MCF 10A (cell line): ENCODE data around the gene ZNF182. TPM values are rescaled to one million over a fixed set of nuclear protein-coding genes. Genes with fewer than 3 reads are reported as not detected.
A peak's percentile ranks its signal among the peaks of the same experiment; 100 is the strongest.
"Not testable (repeated sequence)": the region's sequence is repeated elsewhere in the genome, so short reads cannot be mapped to it uniquely, and the experiment has no call there.

Experiments used
- BruUV-seq: library from RNA; stranded (reverse); fragments of 400-500 nt; replicated peaks from 2 replicates; lab custom pipeline; 2021; lab: Mats Ljungman, UMichigan
- CTCF ChIA-PET: fragments of 300-600 bp; sonication (Branson Sonifier 250); formaldehyde crosslinking; extraction: SDS; loops from one replicate; lab custom pipeline; 2021; ENCODE audit warnings: antibody characterized with exemption, inconsistent platforms; lab: Yijun Ruan, JAX
- POLR2A ChIA-PET: fragments of 300-600, 350-650 bp; sonication (Branson Sonifier 250); formaldehyde crosslinking; extraction: SDS; loops from one replicate; lab custom pipeline; 2020; ENCODE audit warnings: antibody characterized with exemption, inconsistent platforms; lab: Yijun Ruan, JAX
- DNase-seq: peaks from one replicate; pipeline ENCODE4 v3.0.0-alpha.2; 2018; ENCODE audit not compliant: unreplicated experiment
- H3K27ac Mint-ChIP-seq: one replicate; pipeline ENCODE4 v1.8.0; 2022; ENCODE audit warnings: mild to moderate bottlenecking, low read depth, mixed read lengths; ENCODE audit not compliant: unreplicated experiment
- H3K27me3 Mint-ChIP-seq: one replicate; pipeline ENCODE4 v1.8.0; 2022; ENCODE audit warnings: mixed read lengths; ENCODE audit not compliant: insufficient read depth, unreplicated experiment
- H3K36me3 Mint-ChIP-seq: one replicate; pipeline ENCODE4 v1.8.0; 2022; ENCODE audit warnings: mild to moderate bottlenecking, moderate library complexity, mixed read lengths; ENCODE audit not compliant: insufficient read depth, unreplicated experiment
- H3K4me1 Mint-ChIP-seq: one replicate; pipeline ENCODE4 v1.8.0; 2022; ENCODE audit warnings: mixed read lengths; ENCODE audit not compliant: insufficient read depth, unreplicated experiment
- H3K4me3 Mint-ChIP-seq: one replicate; pipeline ENCODE4 v1.8.0; 2022; ENCODE audit warnings: mild to moderate bottlenecking, moderate library complexity, mixed read lengths; ENCODE audit not compliant: unreplicated experiment
- H3K9me3 Mint-ChIP-seq: one replicate; pipeline ENCODE4 v1.8.0; 2022; ENCODE audit warnings: mixed read lengths; ENCODE audit not compliant: unreplicated experiment
- CTCF ChIP-seq: fragments of 200-600 bp; IDR thresholded peaks from one replicate; pipeline ENCODE4 v1.8.0; 2022; ENCODE audit warnings: antibody characterized with exemption, mild to moderate bottlenecking; ENCODE audit not compliant: unreplicated experiment
- intact Hi-C: fragments of 100-400 bp; cut with micrococcal nuclease; formaldehyde crosslinking; loops from 2 replicates; pipeline ENCODE4 v1.14.1; 2022
- total RNA-seq: library from RNA; stranded (reverse); gene quantifications from 2 replicates; pipeline ENCODE4 v1.2.3, GENCODE V29; 2022

Gene ZNF182
- total RNA-seq, 1 experiment from 2014 or later, result 6.0 TPM

- no TSS peak for BruUV-seq
- Mint-ChIP-seq H3K4me1 (peaks cover 5% of the 10 kb centered on the region), H3K4me3 (peak overlapping the region; percentile 89), H3K27me3 (no peaks in the 10 kb centered on the region), H3K27ac (peak overlapping the region; percentile 96), H3K36me3 (no peaks in the 10 kb centered on the region), H3K9me3 (no peaks in the 10 kb centered on the region)
- intact Hi-C loops, result loop anchor here (10.0 kb wide), 1 partner anchor 827 kb away; the partner anchor contains the start of gene UBA1
- no peak for TF ChIP-seq CTCF
- CTCF ChIA-PET, result no interaction called here
- DNase-seq, result no peak
- POLR2A ChIA-PET, result no interaction called here
Observed at GRCh38 chrX:48022100-48022499, 18.3 kb upstream of the ZNF182 start.

GRCh38 chrX:48021026-48021900 is 17.5 kb upstream of the ZNF182 start:
- H3K9me3 Mint-ChIP-seq, result no peaks in the 10 kb centered on the region

GRCh38 chrX:48020472-48020871 is 16.7 kb upstream of the ZNF182 start:
- peak overlapping the region; percentile 96 for H3K27ac Mint-ChIP-seq
- ChIA-PET POLR2A (interaction anchor here (1.2 kb wide), 1 partner anchor 185 kb away, joined by 7 read pairs; no protein-coding TSS in a partner anchor), CTCF (interaction anchor here (0.8 kb wide), 1 partner anchor 140 kb away, joined by 4 read pairs; no protein-coding TSS in a partner anchor)
- not testable (repeated sequence) for BruUV-seq, H3K27me3 Mint-ChIP-seq, H3K4me3 Mint-ChIP-seq, H3K36me3 Mint-ChIP-seq, H3K9me3 Mint-ChIP-seq, H3K4me1 Mint-ChIP-seq, DNase-seq
- intact Hi-C loops, result loop anchor here (10.0 kb wide), 1 partner anchor 826 kb away; the partner anchor contains the start of gene UBA1

More at GRCh38 chrX:48021026-48021900, 17.5 kb upstream of the ZNF182 start:
- H3K36me3 Mint-ChIP-seq, result no peaks in the 10 kb centered on the region
- ChIA-PET CTCF (interaction anchor here (0.8 kb wide), 1 partner anchor 139 kb away, joined by 4 read pairs; no protein-coding TSS in a partner anchor), POLR2A (interaction anchor here (1.0 to 1.2 kb wide), 2 partner anchors 185 to 205 kb away, joined by 5 to 7 read pairs; no protein-coding TSS in a partner anchor)
- DNase-seq, result peak; percentile 73
- peak overlapping the region; percentile 89 for H3K4me3 Mint-ChIP-seq
- BruUV-seq, result no TSS peak
- peak overlapping the region; percentile 96 for H3K27ac Mint-ChIP-seq
- TF ChIP-seq CTCF, result no peak
- peaks cover 5% of the 10 kb centered on the region for H3K4me1 Mint-ChIP-seq
- no peaks in the 10 kb centered on the region for H3K27me3 Mint-ChIP-seq
- intact Hi-C loops, result loop anchor here (10.0 kb wide), 1 partner anchor 826 kb away; the partner anchor contains the start of gene UBA1

GRCh38 chrX:48019892-48020291 is 16.1 kb upstream of the ZNF182 start:
- intact Hi-C loops, result loop anchor here (10.0 kb wide), 1 partner anchor 825 kb away; the partner anchor contains the start of gene UBA1
- CTCF ChIA-PET, H3K27ac Mint-ChIP-seq, H3K4me3 Mint-ChIP-seq, H3K36me3 Mint-ChIP-seq, H3K27me3 Mint-ChIP-seq, H3K4me1 Mint-ChIP-seq, H3K9me3 Mint-ChIP-seq, POLR2A ChIA-PET, DNase-seq, BruUV-seq: not testable (repeated sequence)

- H3K9me3 Mint-ChIP-seq, H3K4me3 Mint-ChIP-seq, intact Hi-C loops, BruUV-seq, POLR2A ChIA-PET, H3K27ac Mint-ChIP-seq, DNase-seq, H3K4me1 Mint-ChIP-seq, H3K27me3 Mint-ChIP-seq, CTCF ChIA-PET, H3K36me3 Mint-ChIP-seq: not testable (repeated sequence)
Observed at GRCh38 chrX:48016583-48017310, 13.0 kb upstream of the ZNF182 start.

GRCh38 chrX:48009445-48009960 is 5.7 kb upstream of the ZNF182 start:
- CTCF ChIA-PET, intact Hi-C loops, H3K4me1 Mint-ChIP-seq, H3K4me3 Mint-ChIP-seq, H3K9me3 Mint-ChIP-seq, H3K27ac Mint-ChIP-seq, POLR2A ChIA-PET, H3K36me3 Mint-ChIP-seq, H3K27me3 Mint-ChIP-seq, DNase-seq, BruUV-seq: not testable (repeated sequence)

GRCh38 chrX:48006688-48007087 is 2.9 kb upstream of the ZNF182 start, which contains the start of gene SPACA5:
Gene SPACA5 (plus strand): TSS chrX:48006988. CDS start chrX:48007803, 815 bp downstream.
- intact Hi-C loops, H3K27ac Mint-ChIP-seq, POLR2A ChIA-PET, CTCF ChIA-PET, H3K9me3 Mint-ChIP-seq, H3K4me1 Mint-ChIP-seq, H3K27me3 Mint-ChIP-seq, DNase-seq, H3K36me3 Mint-ChIP-seq, H3K4me3 Mint-ChIP-seq, BruUV-seq: not testable (repeated sequence)
